K562 (cell line): ENCODE results near the gene BDH1. TPM values are rescaled to one million over a fixed set of nuclear protein-coding genes. Genes with fewer than 3 reads are reported as not detected.

ENCODE experiments used
- ATAC-seq: fragments of 200-7000 bp; cut with Tn5 transposase; 3 replicates; pipeline ENCODE4 v1.9.1; 2020; ENCODE audit warnings: moderate library complexity
- BruUV-seq: library from RNA; stranded (reverse); fragments of 400-500 nt; replicated peaks from 2 replicates; lab custom pipeline; 2021; lab: Mats Ljungman, UMichigan
- CTCF ChIA-PET: fragments of 300-600 bp; formaldehyde crosslinking; extraction: SDS; loops from one replicate; lab custom pipeline; 2021; ENCODE audit warnings: low intra/inter-chr PET ratio; lab: Yijun Ruan, JAX
- POLR2A ChIA-PET: fragments of 300-600, 350-650 bp; sonication (Branson Sonifier 250); formaldehyde crosslinking; extraction: SDS; loops from one replicate; lab custom pipeline; 2021; ENCODE audit warnings: antibody characterized with exemption, inconsistent platforms; lab: Yijun Ruan, JAX
- DNase-seq, 4 experiments: peaks; one replicate each; pipeline versions ENCODE4 v3.0.0 to v3.0.0-alpha.2; 2011 to 2018; ENCODE audit warnings: low spot score in 3 of 4, mixed read lengths in 3 of 4; ENCODE audit errors: extremely low read depth in 1 of 4
- FAIRE-seq: peaks from 2 replicates; lab custom pipeline; 2011; peaks lifted over from hg19 to GRCh38; lab: Jason Lieb, UNC
- H2AFZ ChIP-seq: 2 replicates; pipeline ENCODE4 v1.6.0; 2011; ENCODE audit warnings: low read depth, low read length, control low read depth, inconsistent platforms
- H3K27ac ChIP-seq: fragments of 200-600 bp; 3 replicates; pipeline ENCODE4 v1.8.0; 2011; ENCODE audit warnings: low read depth, mild to moderate bottlenecking, control low read depth, inconsistent platforms, low read length, moderate library complexity, mixed read lengths; ENCODE audit errors: extremely low read depth
- H3K27me3 ChIP-seq, 2 experiments: fragments of 300-600 bp in 1 of 2; 2 replicates in 1 of 2; 3 replicates in 1 of 2; pipeline versions ENCODE4 v1.6.0 to v1.8.0; 2011; ENCODE audit warnings: inconsistent platforms in 2 of 2, low read length in 2 of 2, mild to moderate bottlenecking in 1 of 2, mixed read lengths in 1 of 2, moderate library complexity in 1 of 2; ENCODE audit not compliant: control insufficient read depth in 2 of 2, insufficient read depth in 2 of 2
- H3K36me3 ChIP-seq: fragments of 300-600 bp; 3 replicates; pipeline ENCODE4 v1.8.0; 2011; ENCODE audit warnings: mild to moderate bottlenecking, low read length, inconsistent platforms; ENCODE audit not compliant: control insufficient read depth, insufficient read depth
- H3K4me1 ChIP-seq, 2 experiments: fragments of 200-600 bp in 1 of 2; replicated peaks in 1 of 2; 2 replicates in 1 of 2; 3 replicates in 1 of 2; pipeline versions ENCODE4 v1.5.1 to v1.8.0; 2011; ENCODE audit warnings: inconsistent platforms in 2 of 2, low read length in 2 of 2, mild to moderate bottlenecking in 1 of 2, mixed read lengths in 1 of 2, moderate library complexity in 1 of 2; ENCODE audit not compliant: control insufficient read depth in 2 of 2, insufficient read depth in 2 of 2
- H3K4me2 ChIP-seq: 2 replicates; pipeline ENCODE4 v1.6.1; 2011; ENCODE audit warnings: low read length, control low read depth, inconsistent platforms, mixed read lengths; ENCODE audit not compliant: insufficient read depth
- H3K4me3 ChIP-seq: fragments of 200-600 bp; sonication (generic), shearing (Covaris generic); 2 replicates; pipeline ENCODE4 v1.5.1; 2016; ENCODE audit warnings: control low read depth, inconsistent platforms
- H3K79me2 ChIP-seq: fragments of 200-600 bp; 3 replicates; pipeline ENCODE4 v1.8.0; 2011; ENCODE audit warnings: low read length, inconsistent platforms; ENCODE audit not compliant: control insufficient read depth, insufficient read depth
- H3K9ac ChIP-seq, 2 experiments: 2 replicates each; pipeline versions ENCODE4 v1.6.0 to v1.6.1; 2011; ENCODE audit warnings: low read depth in 2 of 2, low read length in 2 of 2, control low read depth in 1 of 2, inconsistent platforms in 1 of 2, mild to moderate bottlenecking in 1 of 2, mixed read lengths in 1 of 2; ENCODE audit not compliant: insufficient read depth in 1 of 2
- H3K9me1 ChIP-seq: one replicate; pipeline ENCODE4 v1.6.0; 2011; ENCODE audit warnings: inconsistent platforms, mild to moderate bottlenecking, low read length, moderate library complexity; ENCODE audit not compliant: control insufficient read depth, insufficient read depth
- H3K9me3 ChIP-seq: replicated peaks from 2 replicates; pipeline ENCODE4 v1.5.1; 2011; ENCODE audit warnings: low read depth, low read length, inconsistent platforms; ENCODE audit not compliant: control insufficient read depth, insufficient read depth
- H4K20me1 ChIP-seq: replicated peaks from 2 replicates; pipeline ENCODE4 v1.6.1; 2011; ENCODE audit warnings: low read length, inconsistent platforms, mixed read lengths; ENCODE audit not compliant: control insufficient read depth, insufficient read depth
- CBFA2T3 ChIP-seq: fragments of 450-650 bp; IDR thresholded peaks from 2 replicates; pipeline ENCODE4 v1.6.1; 2017
- CXXC5 ChIP-seq: fragments of 250-450 bp; sonication (Bioruptor Pico); IDR thresholded peaks from 2 replicates; pipeline ENCODE4 v1.8.0; 2022; ENCODE audit warnings: inconsistent platforms, mild to moderate bottlenecking, moderate library complexity
- EP300 ChIP-seq: IDR thresholded peaks from 2 replicates; pipeline ENCODE4 v1.6.1; 2012; ENCODE audit warnings: low read length, improper control_type of control experiment
- FOSL1 ChIP-seq: fragments of 200-800 bp; sonication (Bioruptor generic); conservative IDR thresholded peaks from 2 replicates; pipeline ENCODE4 v1.6.1; 2016; ENCODE audit warnings: missing genetic modification characterization, missing compliant biosample characterization
- HDAC1 ChIP-seq, 2 experiments: fragments of 450-650 bp; IDR thresholded peaks; 2 replicates each; pipeline ENCODE4 v1.6.1; 2016 to 2017; ENCODE audit warnings: inconsistent platforms in 1 of 2, mild to moderate bottlenecking in 1 of 2, moderate library complexity in 1 of 2
- SRSF3 ChIP-seq: fragments of 200-400 bp; formaldehyde crosslinking; IDR thresholded peaks from 2 replicates; pipeline ENCODE4 v1.6.1; 2016; ENCODE audit warnings: mild to moderate bottlenecking, low read length, moderate library complexity; ENCODE audit not compliant: insufficient read depth
- ZNF561 ChIP-seq: fragments of 450-650 bp; formaldehyde crosslinking; conservative IDR thresholded peaks from 2 replicates; pipeline ENCODE4 v1.4.0; 2020; ENCODE audit warnings: mild to moderate bottlenecking, moderate library complexity
- ZNF586 ChIP-seq: fragments of 450-650 bp; formaldehyde crosslinking; conservative IDR thresholded peaks from 2 replicates; pipeline ENCODE4 v1.4.0; 2020; ENCODE audit warnings: mild to moderate bottlenecking, moderate library complexity
- WGBS: fragments of 100-300 bp; shearing (Covaris generic); methylation state at CpG from one replicate; pipeline ENCODE4 v1.1.6; 2016; ENCODE audit warnings: low coverage, mixed read lengths; ENCODE audit not compliant: insufficient coverage; ENCODE audit errors: missing lambda C conversion rate; 5-methylcytosine and 5-hydroxymethylcytosine counted together
- in situ Hi-C: fragments of 300-500 bp; cut with MboI; formaldehyde crosslinking; loops from 4 replicates; pipeline ENCODE4 v1.15.0; 2018; ENCODE audit warnings: inconsistent platforms, mixed read lengths
- intact Hi-C: fragments of 100-400 bp; cut with micrococcal nuclease; formaldehyde crosslinking; loops from 2 replicates; pipeline ENCODE4 v1.14.2; 2022
- polyA plus RNA-seq, 8 experiments: library from polyadenylated mRNA; depleted of rRNA in 4 of 8; stranded (reverse) in 5 of 8; unstranded in 3 of 8; fragments of >200 nt; fragmentation: Nextera tagmentation in 2 of 8; fragmentation: Illumina TruSeq in 1 of 8; extraction: Ambion mirVana in 2 of 8; extraction: Trizol in 1 of 8; gene quantifications; 2 replicates each; pipeline versions ENCODE4 v1.2.1 to v1.2.3, GENCODE V29; 2011 to 2014; ENCODE audit warnings: inconsistent platforms in 1 of 8, missing spikeins in 1 of 8
- total RNA-seq, 7 experiments: library from RNA; depleted of rRNA in 6 of 7; stranded (reverse); fragments of >200 nt in 6 of 7; fragmentation: Illumina TruSeq in 2 of 7; extraction: Trizol in 2 of 7; gene quantifications; 2 replicates each; pipeline versions ENCODE4 v1.2.1 to v1.2.3, GENCODE V29; 2011 to 2021; ENCODE audit warnings: low replicate concordance in 1 of 7
- TF ChIP-seq, protein P1 (sequence below), 3 experiments: fragments of 200-800 bp in 1 of 3; fragments of 250-450 bp in 1 of 3; fragments of 450-650 bp in 1 of 3; sonication (Bioruptor Pico) in 1 of 3; sonication (Bioruptor generic) in 1 of 3; formaldehyde crosslinking in 1 of 3; IDR thresholded peaks; 2 replicates each; pipeline versions ENCODE4 v1.6.1 to v1.8.0; 2016 to 2022; ENCODE audit warnings: mild to moderate bottlenecking in 2 of 3, missing genetic modification characterization in 2 of 3, missing compliant biosample characterization in 1 of 3, moderate library complexity in 1 of 3
- TF ChIP-seq, protein P2 (sequence below): fragments of 450-650 bp; IDR thresholded peaks from 2 replicates; pipeline ENCODE4 v1.6.1; 2017; ENCODE audit warnings: antibody characterized with exemption
- TF ChIP-seq, protein P3 (sequence below): sonication (generic); formaldehyde crosslinking; IDR thresholded peaks from 2 replicates; pipeline ENCODE4 v1.8.0; 2022; ENCODE audit warnings: mild to moderate bottlenecking, missing genetic modification reagents, borderline replicate concordance

The BDH1 gene
- total and polyA plus RNA-seq, 9 of the 15 experiments (the other 6 are each of a cell fraction or from before 2014, with no cell fraction given), result 0.07 to 0.89 (median 0.12) TPM; not detected in 3

DNA sequence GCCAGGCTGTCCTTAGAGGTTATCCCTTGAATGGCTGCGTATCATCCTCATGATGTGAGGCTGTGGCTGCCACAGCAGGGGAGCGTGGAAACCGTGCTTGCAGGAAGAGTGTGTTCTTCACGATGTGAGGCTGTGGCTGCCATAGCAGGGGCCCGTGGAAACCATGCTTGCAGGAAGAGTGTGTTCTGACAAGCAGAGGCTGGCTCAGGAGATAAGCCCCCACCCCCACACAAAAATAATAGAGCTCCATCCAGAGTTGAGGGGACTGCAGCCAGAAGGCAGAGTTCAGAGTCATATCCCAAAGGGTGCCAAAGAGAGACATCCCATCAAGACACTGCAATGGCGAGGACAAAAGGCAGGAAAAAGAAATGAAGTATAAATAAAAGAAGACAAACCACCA, 22.6 kb upstream of the BDH1 start (continued):
- TF ChIP-seq, protein P1, sequence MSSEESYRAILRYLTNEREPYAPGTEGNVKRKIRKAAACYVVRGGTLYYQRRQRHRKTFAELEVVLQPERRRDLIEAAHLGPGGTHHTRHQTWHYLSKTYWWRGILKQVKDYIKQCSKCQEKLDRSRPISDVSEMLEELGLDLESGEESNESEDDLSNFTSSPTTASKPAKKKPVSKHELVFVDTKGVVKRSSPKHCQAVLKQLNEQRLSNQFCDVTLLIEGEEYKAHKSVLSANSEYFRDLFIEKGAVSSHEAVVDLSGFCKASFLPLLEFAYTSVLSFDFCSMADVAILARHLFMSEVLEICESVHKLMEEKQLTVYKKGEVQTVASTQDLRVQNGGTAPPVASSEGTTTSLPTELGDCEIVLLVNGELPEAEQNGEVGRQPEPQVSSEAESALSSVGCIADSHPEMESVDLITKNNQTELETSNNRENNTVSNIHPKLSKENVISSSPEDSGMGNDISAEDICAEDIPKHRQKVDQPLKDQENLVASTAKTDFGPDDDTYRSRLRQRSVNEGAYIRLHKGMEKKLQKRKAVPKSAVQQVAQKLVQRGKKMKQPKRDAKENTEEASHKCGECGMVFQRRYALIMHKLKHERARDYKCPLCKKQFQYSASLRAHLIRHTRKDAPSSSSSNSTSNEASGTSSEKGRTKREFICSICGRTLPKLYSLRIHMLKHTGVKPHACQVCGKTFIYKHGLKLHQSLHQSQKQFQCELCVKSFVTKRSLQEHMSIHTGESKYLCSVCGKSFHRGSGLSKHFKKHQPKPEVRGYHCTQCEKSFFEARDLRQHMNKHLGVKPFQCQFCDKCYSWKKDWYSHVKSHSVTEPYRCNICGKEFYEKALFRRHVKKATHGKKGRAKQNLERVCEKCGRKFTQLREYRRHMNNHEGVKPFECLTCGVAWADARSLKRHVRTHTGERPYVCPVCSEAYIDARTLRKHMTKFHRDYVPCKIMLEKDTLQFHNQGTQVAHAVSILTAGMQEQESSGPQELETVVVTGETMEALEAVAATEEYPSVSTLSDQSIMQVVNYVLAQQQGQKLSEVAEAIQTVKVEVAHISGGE (CRISPR knock-in tag; IDR thresholded peaks at IDR 0.05), result no peak

DNA sequence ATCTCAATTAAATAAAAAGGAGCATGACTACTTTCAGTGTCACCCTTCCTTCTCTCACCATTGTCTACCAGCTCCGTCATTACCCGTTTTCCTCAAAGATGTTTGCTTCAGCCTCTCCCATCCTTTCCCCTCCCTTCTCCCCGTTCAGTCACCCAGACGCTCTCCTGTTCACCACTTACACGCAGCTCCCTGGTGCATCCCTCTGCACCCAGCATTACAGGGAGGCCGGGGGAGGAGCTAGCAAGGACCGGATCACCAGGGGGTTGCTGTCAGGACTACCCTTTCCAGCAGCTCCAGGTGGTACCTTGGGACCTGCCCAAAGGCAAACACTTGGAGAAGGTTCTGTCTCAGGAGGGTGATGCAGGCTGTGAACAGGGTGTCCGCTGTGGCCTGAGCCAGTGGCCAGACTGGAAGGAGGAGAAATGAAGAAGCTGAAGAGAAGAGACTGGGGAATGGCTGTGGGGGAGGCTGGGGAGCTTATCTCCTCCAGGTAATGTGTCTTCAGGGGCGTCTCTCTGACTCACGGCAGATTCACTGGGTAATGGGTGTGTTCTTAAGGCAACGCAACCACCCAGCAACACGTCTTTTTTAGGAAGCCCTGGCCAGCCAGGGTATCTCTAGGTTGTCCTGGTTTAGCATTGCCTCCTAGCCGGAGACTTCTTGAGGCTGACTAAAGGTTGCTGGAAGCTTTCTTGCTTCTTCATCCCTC, 21.8 kb upstream of the BDH1 start:
- Histone ChIP-seq H3K27me3 (no peaks in the 10 kb centered on the region), H3K9me1 (no peaks in the 10 kb centered on the region), H4K20me1 (no peaks in the 10 kb centered on the region), H2AFZ (peak overlapping the region; percentile 67), H3K27ac (peak overlapping the region; percentile 9; the same call in 1 of the 3 replicates), H3K4me1 (peaks cover 20 to 23% of the 10 kb centered on the region in 2 experiments; a peak in 4 of 5 replicates), H3K36me3 (no peaks in the 10 kb centered on the region), H3K79me2 (no peaks in the 10 kb centered on the region), H3K4me2 (peak overlapping the region; percentile 65), H3K4me3 (no peak overlapping the region; the same call in 1 of the 2 replicates), H3K9me3 (no peaks in the 10 kb centered on the region), H3K9ac (peak overlapping the region in 1 of 2 experiments; percentile 33; a peak in 1 of 4 replicates)
- CTCF ChIA-PET, result no interaction called here
- POLR2A ChIA-PET, result interaction anchor here (0.6 to 2.3 kb wide), 9 partner anchors 9 to 119 kb away, joined by 3 to 14 read pairs (median 3); no protein-coding TSS in a partner anchor
- ATAC-seq (peak; percentile 83), DNase-seq (peak; percentile 40 to 68 (median 54)), FAIRE-seq (peak; percentile 55)
- intact Hi-C loops (no loop called here), in situ Hi-C loops (no loop called here)
- BruUV-seq, result no TSS peak
- 20% methylated on average over 12 of the region's 13 CpGs for WGBS
- TF ChIP-seq ZNF561 (CRISPR knock-in tag), result no peak
- peak; percentile 40 for TF ChIP-seq CBFA2T3
- TF ChIP-seq EP300, result peak; percentile 66
- TF ChIP-seq ZNF586 (CRISPR knock-in tag), result no peak
- TF ChIP-seq SRSF3, result no peak
- TF ChIP-seq, protein P2, sequence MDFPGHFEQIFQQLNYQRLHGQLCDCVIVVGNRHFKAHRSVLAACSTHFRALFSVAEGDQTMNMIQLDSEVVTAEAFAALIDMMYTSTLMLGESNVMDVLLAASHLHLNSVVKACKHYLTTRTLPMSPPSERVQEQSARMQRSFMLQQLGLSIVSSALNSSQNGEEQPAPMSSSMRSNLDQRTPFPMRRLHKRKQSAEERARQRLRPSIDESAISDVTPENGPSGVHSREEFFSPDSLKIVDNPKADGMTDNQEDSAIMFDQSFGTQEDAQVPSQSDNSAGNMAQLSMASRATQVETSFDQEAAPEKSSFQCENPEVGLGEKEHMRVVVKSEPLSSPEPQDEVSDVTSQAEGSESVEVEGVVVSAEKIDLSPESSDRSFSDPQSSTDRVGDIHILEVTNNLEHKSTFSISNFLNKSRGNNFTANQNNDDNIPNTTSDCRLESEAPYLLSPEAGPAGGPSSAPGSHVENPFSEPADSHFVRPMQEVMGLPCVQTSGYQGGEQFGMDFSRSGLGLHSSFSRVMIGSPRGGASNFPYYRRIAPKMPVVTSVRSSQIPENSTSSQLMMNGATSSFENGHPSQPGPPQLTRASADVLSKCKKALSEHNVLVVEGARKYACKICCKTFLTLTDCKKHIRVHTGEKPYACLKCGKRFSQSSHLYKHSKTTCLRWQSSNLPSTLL, result no peak
- TF ChIP-seq HDAC1 (IDR thresholded peaks at IDR 0.05), result 0 out of 4 replicates have a peak, but pooled peaks of 1 of the 2 experiments have one; percentile 39
- TF ChIP-seq, protein P3, sequence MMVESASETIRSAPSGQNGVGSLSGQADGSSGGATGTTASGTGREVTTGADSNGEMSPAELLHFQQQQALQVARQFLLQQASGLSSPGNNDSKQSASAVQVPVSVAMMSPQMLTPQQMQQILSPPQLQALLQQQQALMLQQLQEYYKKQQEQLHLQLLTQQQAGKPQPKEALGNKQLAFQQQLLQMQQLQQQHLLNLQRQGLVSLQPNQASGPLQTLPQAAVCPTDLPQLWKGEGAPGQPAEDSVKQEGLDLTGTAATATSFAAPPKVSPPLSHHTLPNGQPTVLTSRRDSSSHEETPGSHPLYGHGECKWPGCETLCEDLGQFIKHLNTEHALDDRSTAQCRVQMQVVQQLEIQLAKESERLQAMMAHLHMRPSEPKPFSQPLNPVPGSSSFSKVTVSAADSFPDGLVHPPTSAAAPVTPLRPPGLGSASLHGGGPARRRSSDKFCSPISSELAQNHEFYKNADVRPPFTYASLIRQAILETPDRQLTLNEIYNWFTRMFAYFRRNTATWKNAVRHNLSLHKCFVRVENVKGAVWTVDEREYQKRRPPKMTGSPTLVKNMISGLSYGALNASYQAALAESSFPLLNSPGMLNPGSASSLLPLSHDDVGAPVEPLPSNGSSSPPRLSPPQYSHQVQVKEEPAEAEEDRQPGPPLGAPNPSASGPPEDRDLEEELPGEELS (CRISPR knock-in tag), result no peak
- peak; percentile 83 for TF ChIP-seq FOSL1 (tag)
- peak; percentile 39; the same call in 1 of the 2 replicates for TF ChIP-seq CXXC5 (CRISPR knock-in tag)
